Endothelial cell of umbilical vein (primary cell): ENCODE data around the gene LRFN5. TPM values are rescaled to one million over a fixed set of nuclear protein-coding genes. Genes with fewer than 3 reads are reported as not detected.

ENCODE experiments used
- BruUV-seq: library from RNA; stranded (reverse); fragments of 400-500 nt; replicated peaks from 2 replicates; lab custom pipeline; 2021; lab: Mats Ljungman, UMichigan
- CTCF ChIA-PET: fragments of 300-600, 350-600 bp; sonication (Branson Sonifier 250); formaldehyde crosslinking; loops from one replicate; lab custom pipeline; 2021; ENCODE audit warnings: antibody characterized with exemption, inconsistent platforms; lab: Charles Lee
- POLR2A ChIA-PET: fragments of 300-600, 350-600 bp; sonication (Branson Sonifier 250); formaldehyde crosslinking; loops from one replicate; lab custom pipeline; 2021; ENCODE audit warnings: antibody characterized with exemption, inconsistent platforms; lab: Charles Lee
- DNase-seq: peaks from one replicate; pipeline ENCODE4 v3.0.0-alpha.2; 2011; ENCODE audit warnings: low read depth, low spot score
- FAIRE-seq: peaks from 2 replicates; lab custom pipeline; 2011; peaks lifted over from hg19 to GRCh38; lab: Jason Lieb, UNC
- H2AFZ ChIP-seq: 2 replicates; pipeline ENCODE4 v1.6.0; 2012; ENCODE audit warnings: low read depth, low read length, control low read depth, inconsistent platforms
- H3K27ac ChIP-seq: 2 replicates; pipeline ENCODE4 v1.5.1; 2011; ENCODE audit warnings: low read depth, mild to moderate bottlenecking, control low read depth, low read length, moderate library complexity; ENCODE audit not compliant: insufficient read depth
- H3K27me3 ChIP-seq, 2 experiments: 2 replicates each; pipeline versions ENCODE4 v1.6.0 to v1.6.1; 2011; ENCODE audit warnings: low read length in 2 of 2, mixed read lengths in 1 of 2; ENCODE audit not compliant: control insufficient read depth in 2 of 2, insufficient read depth in 2 of 2
- H3K36me3 ChIP-seq, 2 experiments: 2 replicates in 1 of 2; 3 replicates in 1 of 2; pipeline ENCODE4 v1.5.1; 2011; ENCODE audit warnings: low read length in 2 of 2, mild to moderate bottlenecking in 1 of 2, moderate library complexity in 1 of 2; ENCODE audit not compliant: control insufficient read depth in 2 of 2, insufficient read depth in 2 of 2; ENCODE audit errors: extremely low read depth in 1 of 2
- H3K4me1 ChIP-seq: 3 replicates; pipeline ENCODE4 v1.5.1; 2011; ENCODE audit warnings: mild to moderate bottlenecking, low read length; ENCODE audit not compliant: control insufficient read depth, insufficient read depth; ENCODE audit errors: extremely low read depth
- H3K4me2 ChIP-seq: 2 replicates; pipeline ENCODE4 v1.6.1; 2011; ENCODE audit warnings: low read length, control low read depth, mixed read lengths; ENCODE audit not compliant: insufficient read depth
- H3K4me3 ChIP-seq, 3 experiments: fragments of 200-600 bp in 1 of 3; sonication (generic), shearing (Covaris generic) in 1 of 3; replicated peaks in 1 of 3; 2 replicates each; pipeline ENCODE4 v1.5.1; 2011 to 2016; ENCODE audit warnings: control low read depth in 3 of 3, low read length in 3 of 3, mild to moderate bottlenecking in 2 of 3, inconsistent platforms in 1 of 3, low read depth in 1 of 3, moderate library complexity in 1 of 3; ENCODE audit not compliant: insufficient read depth in 1 of 3
- H3K79me2 ChIP-seq: 2 replicates; pipeline ENCODE4 v1.6.0; 2012; ENCODE audit warnings: low read length, inconsistent platforms; ENCODE audit not compliant: control insufficient read depth, insufficient read depth
- H3K9ac ChIP-seq: replicated peaks from 2 replicates; pipeline ENCODE3; 2011; ENCODE audit warnings: low read length, control low read depth; ENCODE audit not compliant: insufficient read depth; ENCODE audit errors: extremely low read depth
- H3K9me1 ChIP-seq: replicated peaks from 3 replicates; pipeline ENCODE4 v1.6.0; 2011; ENCODE audit warnings: mild to moderate bottlenecking, low read length; ENCODE audit not compliant: control insufficient read depth, insufficient read depth; ENCODE audit errors: extremely low read depth
- H3K9me3 ChIP-seq: replicated peaks from 2 replicates; pipeline ENCODE4 v1.5.1; 2012; ENCODE audit warnings: low read length, inconsistent platforms; ENCODE audit not compliant: control insufficient read depth, insufficient read depth
- H4K20me1 ChIP-seq: replicated peaks from 2 replicates; pipeline ENCODE3; 2011; ENCODE audit warnings: mild to moderate bottlenecking, low read length; ENCODE audit not compliant: control insufficient read depth, insufficient read depth; ENCODE audit errors: extremely low read depth
- EZH2 ChIP-seq: IDR thresholded peaks from 2 replicates; pipeline ENCODE4 v1.6.1; 2012; ENCODE audit warnings: borderline replicate concordance, low read depth, mild to moderate bottlenecking, moderate library complexity, low read length, inconsistent platforms; ENCODE audit not compliant: severe bottlenecking
- FOS ChIP-seq: IDR thresholded peaks from 2 replicates; pipeline ENCODE4 v1.6.1; 2011; ENCODE audit warnings: mild to moderate bottlenecking, low read length, moderate library complexity, borderline replicate concordance; ENCODE audit not compliant: insufficient read depth
- GATA2 ChIP-seq: IDR thresholded peaks from 2 replicates; pipeline ENCODE4 v1.7.0; 2011; ENCODE audit warnings: low read depth, mild to moderate bottlenecking, moderate library complexity, mixed read lengths, low read length; ENCODE audit not compliant: insufficient read length, insufficient read depth
- JUN ChIP-seq: IDR thresholded peaks from 2 replicates; pipeline ENCODE4 v1.6.1; 2011; ENCODE audit warnings: borderline replicate concordance, low read depth; ENCODE audit not compliant: insufficient read length, insufficient read depth
- MYC ChIP-seq: IDR thresholded peaks from one replicate; pipeline ENCODE4 v1.6.1; 2011; ENCODE audit warnings: mild to moderate bottlenecking, low read depth, low read length
- POLR2A ChIP-seq: IDR thresholded peaks from 2 replicates; pipeline ENCODE4 v1.6.1; 2012; ENCODE audit warnings: low read depth, mild to moderate bottlenecking, control low read depth, low read length
- POLR2AphosphoS5 ChIP-seq: IDR thresholded peaks from 2 replicates; pipeline ENCODE4 v1.6.1; 2012; ENCODE audit warnings: low read depth, mild to moderate bottlenecking, control low read depth, low read length, moderate library complexity; ENCODE audit not compliant: insufficient read depth
- dilution Hi-C: fragments of 300-500 bp; cut with MboI; formaldehyde crosslinking; loops from one replicate; pipeline ENCODE4 v1.15.0; 2019; ENCODE audit warnings: low sequenced_read_pairs; ENCODE audit not compliant: extremely low pct_ligation_motif_present
- intact Hi-C: fragments of 100-400 bp; cut with micrococcal nuclease; formaldehyde crosslinking; loops from one replicate; pipeline ENCODE4 v1.10.0; 2022
- polyA plus RNA-seq, 4 experiments: library from polyadenylated mRNA; depleted of rRNA in 3 of 4; stranded (reverse) in 3 of 4; unstranded in 1 of 4; fragments of >200 nt; gene quantifications; 2 replicates each; pipeline versions ENCODE4 v1.2.1 to v1.2.3, GENCODE V29; 2011 to 2012; ENCODE audit warnings: missing spikeins in 1 of 4
- total RNA-seq: library from RNA; stranded (reverse); gene quantifications from 2 replicates; pipeline ENCODE4 v1.2.3, GENCODE V29; 2021
- TF ChIP-seq, protein P1 (sequence below): IDR thresholded peaks from 2 replicates; pipeline ENCODE4 v1.6.1; 2011; ENCODE audit not compliant: insufficient read depth, insufficient read length
- TF ChIP-seq, protein P2 (sequence below), 2 donors: IDR thresholded peaks; 1 replicate in 1 of 2; 2 replicates in 1 of 2; pipeline ENCODE4 v1.5.1; 2011; ENCODE audit warnings: low read length in 2 of 2, mild to moderate bottlenecking in 2 of 2, moderate library complexity in 2 of 2, control low read depth in 1 of 2, inconsistent platforms in 1 of 2, low read depth in 1 of 2; ENCODE audit not compliant: insufficient read depth in 1 of 2; ENCODE audit errors: extremely low read depth in 1 of 2

Gene LRFN5
- total and polyA plus RNA-seq, 2 donors (not counting 3 experiments of a cell fraction or from before 2014, with no cell fraction given) = not detected

DNA sequence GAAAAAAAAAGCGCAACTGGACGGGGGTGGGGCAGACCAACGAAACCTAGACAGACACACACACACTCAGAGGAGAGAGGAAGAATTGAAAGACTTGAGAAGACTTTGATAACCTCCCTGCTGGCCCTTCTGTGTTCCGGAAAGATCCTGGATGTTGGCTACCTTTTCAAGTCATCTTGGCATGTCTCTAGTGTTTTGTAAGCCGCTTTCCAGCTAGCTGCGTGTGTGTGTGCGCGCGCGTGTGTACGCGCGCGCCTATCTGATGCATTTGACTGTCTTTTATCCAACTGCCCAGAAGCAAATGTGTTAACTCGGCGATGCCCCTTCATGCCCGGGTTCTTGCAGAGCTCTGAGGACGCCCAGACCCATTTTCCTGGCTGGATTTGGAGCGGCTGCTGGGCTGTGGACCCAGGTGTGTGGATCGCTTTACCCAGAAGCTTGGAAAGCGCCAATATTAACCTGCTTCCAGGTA, 664 bp downstream of the LRFN5 start:
- no peaks in the 10 kb centered on the region for H4K20me1 ChIP-seq
- intact Hi-C loops (no loop called here), dilution Hi-C loops (no loop called here)
- BruUV-seq = no TSS peak
- peak overlapping the region; percentile 75 for H3K4me2 ChIP-seq
- H3K79me2 ChIP-seq = no peaks in the 10 kb centered on the region
- TF ChIP-seq, protein P1, sequence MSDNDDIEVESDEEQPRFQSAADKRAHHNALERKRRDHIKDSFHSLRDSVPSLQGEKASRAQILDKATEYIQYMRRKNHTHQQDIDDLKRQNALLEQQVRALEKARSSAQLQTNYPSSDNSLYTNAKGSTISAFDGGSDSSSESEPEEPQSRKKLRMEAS = no peak
- TF ChIP-seq POLR2A (no peak), MYC (no peak), POLR2AphosphoS5 (no peak), JUN (no peak), GATA2 (no peak), FOS (no peak), EZH2 (peak; percentile 38)
- TF ChIP-seq, protein P2, sequence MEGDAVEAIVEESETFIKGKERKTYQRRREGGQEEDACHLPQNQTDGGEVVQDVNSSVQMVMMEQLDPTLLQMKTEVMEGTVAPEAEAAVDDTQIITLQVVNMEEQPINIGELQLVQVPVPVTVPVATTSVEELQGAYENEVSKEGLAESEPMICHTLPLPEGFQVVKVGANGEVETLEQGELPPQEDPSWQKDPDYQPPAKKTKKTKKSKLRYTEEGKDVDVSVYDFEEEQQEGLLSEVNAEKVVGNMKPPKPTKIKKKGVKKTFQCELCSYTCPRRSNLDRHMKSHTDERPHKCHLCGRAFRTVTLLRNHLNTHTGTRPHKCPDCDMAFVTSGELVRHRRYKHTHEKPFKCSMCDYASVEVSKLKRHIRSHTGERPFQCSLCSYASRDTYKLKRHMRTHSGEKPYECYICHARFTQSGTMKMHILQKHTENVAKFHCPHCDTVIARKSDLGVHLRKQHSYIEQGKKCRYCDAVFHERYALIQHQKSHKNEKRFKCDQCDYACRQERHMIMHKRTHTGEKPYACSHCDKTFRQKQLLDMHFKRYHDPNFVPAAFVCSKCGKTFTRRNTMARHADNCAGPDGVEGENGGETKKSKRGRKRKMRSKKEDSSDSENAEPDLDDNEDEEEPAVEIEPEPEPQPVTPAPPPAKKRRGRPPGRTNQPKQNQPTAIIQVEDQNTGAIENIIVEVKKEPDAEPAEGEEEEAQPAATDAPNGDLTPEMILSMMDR (IDR thresholded peaks at IDR 0.05; ENCODE audit: extremely low read depth in 1 of 2, insufficient read depth in 1 of 2, low read depth in 1 of 2, low read length in 2 of 2) = no peak
- no peaks in the 10 kb centered on the region for H3K36me3 ChIP-seq
- peaks cover 4% of the 10 kb centered on the region for H3K4me1 ChIP-seq
- no peak overlapping the region for H3K9ac ChIP-seq
- CTCF ChIA-PET = interaction anchor here (1.2 kb wide), 1 partner anchor 15 kb away, joined by 3 read pairs; no protein-coding TSS in a partner anchor
- FAIRE-seq (no peak), DNase-seq (no peak)
- no peak overlapping the region for H3K27ac ChIP-seq
- H2AFZ ChIP-seq = no peak overlapping the region
- no peaks in the 10 kb centered on the region for H3K9me3 ChIP-seq
- H3K9me1 ChIP-seq = no peaks in the 10 kb centered on the region
- H3K4me3 ChIP-seq = peak overlapping the region in 1 of 3 experiments; percentile 43
- H3K27me3 ChIP-seq = peaks cover 45 to 69% of the 10 kb centered on the region in 2 experiments
- POLR2A ChIA-PET = no interaction called here
